ENCODE data around the gene ERC1.
"Not testable (repeated sequence)": the region's sequence is repeated elsewhere in the genome, so short reads cannot be mapped to it uniquely, and the experiment has no call there.

Gene ERC1

GRCh38 chr12:1131811-1132224, 140.8 kb downstream of the ERC1 start:
- POLR2A ChIA-PET = no interaction called here
- DNase-seq (ENCODE audit: extremely low spot score) = no peak
- TF ChIP-seq CTCF (IDR thresholded peaks at IDR 0.05; ENCODE audit: control extremely low read depth, extremely low read depth, low read depth, missing control alignments) = no peak
- CTCF ChIA-PET = interaction anchor here (4.3 kb wide), 1 partner anchor 14 kb away, joined by 47 read pairs; no protein-coding TSS in a partner anchor

- DNase-seq (ENCODE audit: extremely low spot score) = no peak
- ChIA-PET POLR2A (no interaction called here), CTCF (no interaction called here)
- no peak for TF ChIP-seq CTCF (IDR thresholded peaks at IDR 0.05; ENCODE audit: control extremely low read depth, extremely low read depth, low read depth, missing control alignments)
Observed at GRCh38 chr12:1132311-1132710, 141.3 kb downstream of the ERC1 start.

GRCh38 chr12:1138691-1139090, 147.7 kb downstream of the ERC1 start:
- CTCF ChIA-PET = interaction anchor here (1.1 to 1.2 kb wide), 2 partner anchors 9 to 21 kb away, joined by 3 read pairs; no protein-coding TSS in a partner anchor
- POLR2A ChIA-PET = no interaction called here
- no peak for DNase-seq (ENCODE audit: extremely low spot score)
- TF ChIP-seq CTCF (IDR thresholded peaks at IDR 0.05; ENCODE audit: control extremely low read depth, extremely low read depth, low read depth, missing control alignments) = no peak

GRCh38 chr12:1146758-1147157, 155.7 kb downstream of the ERC1 start:
- DNase-seq (ENCODE audit: extremely low spot score); POLR2A ChIA-PET: not testable (repeated sequence)
- CTCF ChIA-PET = interaction anchor here (1.7 kb wide), 1 partner anchor 36 kb away, joined by 4 read pairs; no protein-coding TSS in a partner anchor

- no peak for TF ChIP-seq CTCF (IDR thresholded peaks at IDR 0.05; ENCODE audit: control extremely low read depth, extremely low read depth, low read depth, missing control alignments)
- POLR2A ChIA-PET = no interaction called here
- CTCF ChIA-PET = no interaction called here
- no peak for DNase-seq (ENCODE audit: extremely low spot score)
Observed at GRCh38 chr12:1147821-1148220, 156.8 kb downstream of the ERC1 start.

- POLR2A ChIA-PET = no interaction called here
- TF ChIP-seq CTCF (IDR thresholded peaks at IDR 0.05; ENCODE audit: control extremely low read depth, extremely low read depth, low read depth, missing control alignments) = no peak
- CTCF ChIA-PET = no interaction called here
- DNase-seq (ENCODE audit: extremely low spot score) = no peak
Observed at GRCh38 chr12:1157046-1157445, 166.0 kb downstream of the ERC1 start.

GRCh38 chr12:1161197-1161596, 170.2 kb downstream of the ERC1 start:
- DNase-seq (ENCODE audit: extremely low spot score) = no peak
- POLR2A ChIA-PET = no interaction called here
- TF ChIP-seq CTCF (IDR thresholded peaks at IDR 0.05; ENCODE audit: control extremely low read depth, extremely low read depth, low read depth, missing control alignments) = no peak
- CTCF ChIA-PET = no interaction called here
